Liver (tissue), 9 donors: ENCODE data around the gene ACMSD. TPM values are rescaled to one million over a fixed set of nuclear protein-coding genes. Genes with fewer than 3 reads are reported as not detected.

ENCODE experiments used
- DNase-seq: peaks from one replicate; pipeline ENCODE4 v3.0.0-alpha.2; 2017; ENCODE audit warnings: low spot score
- H3K27ac ChIP-seq, 2 donors: one replicate each; pipeline ENCODE4 v1.7.0; 2013; ENCODE audit warnings: inconsistent platforms in 2 of 2, low read length in 2 of 2, control low read depth in 1 of 2, low read depth in 1 of 2, mild to moderate bottlenecking in 1 of 2
- H3K27me3 ChIP-seq, 4 donors: one replicate each; pipeline versions ENCODE4 v1.6.1 to v1.7.0; 2013; ENCODE audit warnings: low read length in 3 of 4, inconsistent platforms in 1 of 4, mild to moderate bottlenecking in 1 of 4, moderate library complexity in 1 of 4; ENCODE audit not compliant: control insufficient read depth in 4 of 4, insufficient read depth in 4 of 4
- H3K36me3 ChIP-seq, 4 donors: one replicate each; pipeline versions ENCODE4 v1.6.1 to v1.7.0; 2013; ENCODE audit warnings: low read length in 3 of 4, mild to moderate bottlenecking in 3 of 4, low read depth in 1 of 4, moderate library complexity in 1 of 4; ENCODE audit not compliant: control insufficient read depth in 4 of 4, insufficient read depth in 3 of 4
- H3K4me1 ChIP-seq, 4 donors: one replicate each; pipeline versions ENCODE4 v1.6.1 to v1.7.0; 2013; ENCODE audit warnings: low read length in 3 of 4, mild to moderate bottlenecking in 3 of 4, moderate library complexity in 1 of 4; ENCODE audit not compliant: control insufficient read depth in 4 of 4, insufficient read depth in 4 of 4
- H3K4me3 ChIP-seq, 3 donors: one replicate each; pipeline versions ENCODE4 v1.6.1 to v1.7.0; 2013; ENCODE audit warnings: low read length in 3 of 3, control low read depth in 1 of 3, low read depth in 1 of 3, mild to moderate bottlenecking in 1 of 3
- H3K9ac ChIP-seq, 2 donors: one replicate each; pipeline ENCODE4 v1.7.0; 2013; ENCODE audit warnings: low read length in 2 of 2, mild to moderate bottlenecking in 2 of 2, moderate library complexity in 2 of 2, control low read depth in 1 of 2, low read depth in 1 of 2
- H3K9me3 ChIP-seq, 4 donors: one replicate each; pipeline versions ENCODE4 v1.6.1 to v1.7.0; 2013; ENCODE audit warnings: low read length in 3 of 4; ENCODE audit not compliant: control insufficient read depth in 4 of 4
- ATF3 ChIP-seq: IDR thresholded peaks from 2 replicates; pipeline ENCODE4 v1.6.1; 2016; ENCODE audit warnings: antibody characterized with exemption
- EGR1 ChIP-seq, 2 donors: IDR thresholded peaks; 2 replicates each; pipeline ENCODE4 v1.6.1; 2016 to 2018; ENCODE audit warnings: antibody characterized with exemption in 2 of 2, low read depth in 2 of 2
- FOXA1 ChIP-seq: IDR thresholded peaks from 2 replicates; pipeline ENCODE4 v1.6.1; 2016; ENCODE audit warnings: antibody characterized with exemption
- FOXA2 ChIP-seq: IDR thresholded peaks from 2 replicates; pipeline ENCODE4 v1.6.1; 2016; ENCODE audit warnings: antibody characterized with exemption
- HNF4A ChIP-seq, 2 donors: conservative IDR thresholded peaks; 2 replicates each; pipeline ENCODE4 v1.6.1; 2016; ENCODE audit warnings: antibody characterized with exemption in 2 of 2, mild to moderate bottlenecking in 2 of 2
- HNF4G ChIP-seq: IDR thresholded peaks from 2 replicates; pipeline ENCODE4 v1.6.1; 2016; ENCODE audit warnings: antibody characterized with exemption
- JUND ChIP-seq, 2 donors: IDR thresholded peaks; 2 replicates each; pipeline ENCODE4 v1.6.1; 2016; ENCODE audit warnings: antibody characterized with exemption in 2 of 2
- MAX ChIP-seq: IDR thresholded peaks from 2 replicates; pipeline ENCODE4 v1.6.1; 2016; ENCODE audit warnings: antibody characterized with exemption
- RAD21 ChIP-seq, 2 donors: IDR thresholded peaks; 2 replicates each; pipeline ENCODE4 v1.6.1; 2016; ENCODE audit warnings: antibody characterized with exemption in 2 of 2, mild to moderate bottlenecking in 2 of 2
- REST ChIP-seq: IDR thresholded peaks from 2 replicates; pipeline ENCODE4 v1.6.1; 2016; ENCODE audit warnings: antibody characterized with exemption, mild to moderate bottlenecking
- RXRA ChIP-seq, 2 donors: IDR thresholded peaks; 2 replicates each; pipeline ENCODE4 v1.6.1; 2017 to 2018; ENCODE audit warnings: antibody characterized with exemption in 2 of 2, mild to moderate bottlenecking in 1 of 2
- SP1 ChIP-seq: IDR thresholded peaks from 2 replicates; pipeline ENCODE4 v1.6.1; 2018; ENCODE audit warnings: antibody characterized with exemption, mild to moderate bottlenecking
- TAF1 ChIP-seq: conservative IDR thresholded peaks from 2 replicates; pipeline ENCODE4 v1.6.1; 2016; ENCODE audit warnings: antibody characterized with exemption, mild to moderate bottlenecking
- YY1 ChIP-seq: IDR thresholded peaks from 2 replicates; pipeline ENCODE4 v1.6.1; 2016; ENCODE audit warnings: antibody characterized with exemption, mild to moderate bottlenecking
- WGBS: extraction: QIAGEN DNeasy Blood & Tissue Kit; methylation state at CpG from one replicate; pipeline ENCODE4 v1.1.7; 2013; 5-methylcytosine and 5-hydroxymethylcytosine counted together
- polyA plus RNA-seq, 2 donors: library from polyadenylated mRNA; stranded (reverse) in 1 of 2; unstranded in 1 of 2; fragments of 200-250 nt in 1 of 2; fragments of >200 nt in 1 of 2; fragmentation: Nextera tagmentation in 1 of 2; extraction: Ambion mirVana in 1 of 2; gene quantifications; one replicate each; pipeline versions ENCODE4 v1.2.1 to v1.2.3, GENCODE V29; 2013 to 2015
- total RNA-seq, 2 donors: library from RNA; depleted of rRNA; stranded (reverse); fragments of >200 nt; gene quantifications; one replicate each; pipeline ENCODE4 v1.2.3, GENCODE V29; 2014
- TF ChIP-seq, protein P1 (sequence below): IDR thresholded peaks from 2 replicates; pipeline ENCODE4 v1.6.1; 2016; ENCODE audit warnings: antibody characterized with exemption
- TF ChIP-seq, protein P2 (sequence below): fragments of 150-350 bp; IDR thresholded peaks from 2 replicates; pipeline ENCODE4 v1.5.1; 2017; ENCODE audit warnings: improper control_type of control experiment, low read depth, low read length; ENCODE audit not compliant: missing input control
- donor health status: healthy.
- donor health status: healthy.
- donor health status: healthy.
- donor health status: healthy.
- donor health status: healthy.

The ACMSD gene
- total and polyA plus RNA-seq, 4 donors, result 11.9 to 91.4 (median 75.8) TPM

- WGBS, result 94% methylated on average over 7 of the region's 7 CpGs
- peaks cover 4 to 34% (median 13%) of the 10 kb centered on the region in 4 donors for H3K36me3 ChIP-seq
- no peak overlapping the region for H3K27ac ChIP-seq
- H3K9ac ChIP-seq, result no peak overlapping the region
- H3K9me3 ChIP-seq, result no peaks in the 10 kb centered on the region
- DNase-seq, result no peak
- H3K27me3 ChIP-seq, result no peaks in the 10 kb centered on the region
- peaks cover 0 to 2% (median 0%) of the 10 kb centered on the region in 4 donors for H3K4me1 ChIP-seq
- no peak for TF ChIP-seq HNF4A (conservative IDR thresholded peaks at IDR 0.05)
- no peak for TF ChIP-seq FOXA2
- TF ChIP-seq SP1, result no peak
- no peak for TF ChIP-seq JUND (IDR thresholded peaks at IDR 0.05)
- TF ChIP-seq RAD21 (IDR thresholded peaks at IDR 0.05), result no peak
- no peak for TF ChIP-seq YY1
- TF ChIP-seq MAX, result no peak
- no peak for TF ChIP-seq EGR1 (IDR thresholded peaks at IDR 0.05; ENCODE audit: low read depth in 2 of 2)
- TF ChIP-seq RXRA (IDR thresholded peaks at IDR 0.05), result no peak
- no peak for TF ChIP-seq TAF1
- TF ChIP-seq HNF4G, result no peak
- H3K4me3 ChIP-seq, result no peak overlapping the region
Observed at GRCh38 chr2:134852518-134852917, 14.1 kb downstream of the ACMSD start.

- peaks cover 0 to 21% (median 5%) of the 10 kb centered on the region in 4 donors for H3K4me1 ChIP-seq
- no peak overlapping the region for H3K9ac ChIP-seq
Observed at GRCh38 chr2:134855709-134856108, 17.3 kb downstream of the ACMSD start.

DNA sequence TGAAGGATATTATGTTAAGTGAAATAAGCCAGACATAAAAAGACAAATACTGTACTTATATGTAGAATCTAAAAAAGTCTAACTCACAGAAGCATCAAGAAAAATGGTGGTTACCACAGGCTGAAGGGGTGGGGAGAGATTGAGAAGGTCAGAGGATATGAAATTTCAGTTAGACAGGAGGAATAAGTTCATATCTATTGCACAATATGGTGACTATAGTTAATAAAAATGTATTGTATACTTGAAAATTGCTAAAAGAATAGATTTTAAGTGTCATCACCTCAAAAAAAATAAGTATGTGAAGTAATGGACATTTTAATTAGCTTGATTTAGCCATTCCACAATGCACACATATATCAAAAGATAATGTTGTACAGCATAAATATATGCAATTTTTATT, 19.8 kb downstream of the ACMSD start:
- DNase-seq, result no peak
- Histone ChIP-seq H3K27me3 (no peaks in the 10 kb centered on the region), H3K4me3 (no peak overlapping the region), H3K4me1 (peaks cover 3 to 44% (median 19%) of the 10 kb centered on the region in 4 donors), H3K36me3 (peaks cover 3 to 24% (median 12%) of the 10 kb centered on the region in 4 donors), H3K27ac (no peak overlapping the region), H3K9ac (no peak overlapping the region), H3K9me3 (no peaks in the 10 kb centered on the region)
- TF ChIP-seq REST (no peak), RAD21 (IDR thresholded peaks at IDR 0.05) (no peak), FOXA1 (no peak), TAF1 (no peak), SP1 (no peak), JUND (IDR thresholded peaks at IDR 0.05) (no peak), HNF4G (no peak), FOXA2 (no peak), MAX (no peak), EGR1 (IDR thresholded peaks at IDR 0.05; ENCODE audit: low read depth in 2 of 2) (no peak)
- TF ChIP-seq, protein P1, sequence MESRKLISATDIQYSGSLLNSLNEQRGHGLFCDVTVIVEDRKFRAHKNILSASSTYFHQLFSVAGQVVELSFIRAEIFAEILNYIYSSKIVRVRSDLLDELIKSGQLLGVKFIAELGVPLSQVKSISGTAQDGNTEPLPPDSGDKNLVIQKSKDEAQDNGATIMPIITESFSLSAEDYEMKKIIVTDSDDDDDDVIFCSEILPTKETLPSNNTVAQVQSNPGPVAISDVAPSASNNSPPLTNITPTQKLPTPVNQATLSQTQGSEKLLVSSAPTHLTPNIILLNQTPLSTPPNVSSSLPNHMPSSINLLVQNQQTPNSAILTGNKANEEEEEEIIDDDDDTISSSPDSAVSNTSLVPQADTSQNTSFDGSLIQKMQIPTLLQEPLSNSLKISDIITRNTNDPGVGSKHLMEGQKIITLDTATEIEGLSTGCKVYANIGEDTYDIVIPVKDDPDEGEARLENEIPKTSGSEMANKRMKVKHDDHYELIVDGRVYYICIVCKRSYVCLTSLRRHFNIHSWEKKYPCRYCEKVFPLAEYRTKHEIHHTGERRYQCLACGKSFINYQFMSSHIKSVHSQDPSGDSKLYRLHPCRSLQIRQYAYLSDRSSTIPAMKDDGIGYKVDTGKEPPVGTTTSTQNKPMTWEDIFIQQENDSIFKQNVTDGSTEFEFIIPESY, result no peak

More at GRCh38 chr2:134855709-134856108, 17.3 kb downstream of the ACMSD start:
- peaks cover 3 to 31% (median 13%) of the 10 kb centered on the region in 4 donors for H3K36me3 ChIP-seq
- no peak overlapping the region for H3K4me3 ChIP-seq
- no peak for DNase-seq
- H3K27ac ChIP-seq, result no peak overlapping the region
- no peaks in the 10 kb centered on the region for H3K27me3 ChIP-seq
- TF ChIP-seq, protein P2, sequence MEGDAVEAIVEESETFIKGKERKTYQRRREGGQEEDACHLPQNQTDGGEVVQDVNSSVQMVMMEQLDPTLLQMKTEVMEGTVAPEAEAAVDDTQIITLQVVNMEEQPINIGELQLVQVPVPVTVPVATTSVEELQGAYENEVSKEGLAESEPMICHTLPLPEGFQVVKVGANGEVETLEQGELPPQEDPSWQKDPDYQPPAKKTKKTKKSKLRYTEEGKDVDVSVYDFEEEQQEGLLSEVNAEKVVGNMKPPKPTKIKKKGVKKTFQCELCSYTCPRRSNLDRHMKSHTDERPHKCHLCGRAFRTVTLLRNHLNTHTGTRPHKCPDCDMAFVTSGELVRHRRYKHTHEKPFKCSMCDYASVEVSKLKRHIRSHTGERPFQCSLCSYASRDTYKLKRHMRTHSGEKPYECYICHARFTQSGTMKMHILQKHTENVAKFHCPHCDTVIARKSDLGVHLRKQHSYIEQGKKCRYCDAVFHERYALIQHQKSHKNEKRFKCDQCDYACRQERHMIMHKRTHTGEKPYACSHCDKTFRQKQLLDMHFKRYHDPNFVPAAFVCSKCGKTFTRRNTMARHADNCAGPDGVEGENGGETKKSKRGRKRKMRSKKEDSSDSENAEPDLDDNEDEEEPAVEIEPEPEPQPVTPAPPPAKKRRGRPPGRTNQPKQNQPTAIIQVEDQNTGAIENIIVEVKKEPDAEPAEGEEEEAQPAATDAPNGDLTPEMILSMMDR, result peak; percentile 2
- no peak for TF ChIP-seq ATF3
- H3K9me3 ChIP-seq, result no peaks in the 10 kb centered on the region
